Measurements from ENCODE around the gene AGXT.

DNA sequence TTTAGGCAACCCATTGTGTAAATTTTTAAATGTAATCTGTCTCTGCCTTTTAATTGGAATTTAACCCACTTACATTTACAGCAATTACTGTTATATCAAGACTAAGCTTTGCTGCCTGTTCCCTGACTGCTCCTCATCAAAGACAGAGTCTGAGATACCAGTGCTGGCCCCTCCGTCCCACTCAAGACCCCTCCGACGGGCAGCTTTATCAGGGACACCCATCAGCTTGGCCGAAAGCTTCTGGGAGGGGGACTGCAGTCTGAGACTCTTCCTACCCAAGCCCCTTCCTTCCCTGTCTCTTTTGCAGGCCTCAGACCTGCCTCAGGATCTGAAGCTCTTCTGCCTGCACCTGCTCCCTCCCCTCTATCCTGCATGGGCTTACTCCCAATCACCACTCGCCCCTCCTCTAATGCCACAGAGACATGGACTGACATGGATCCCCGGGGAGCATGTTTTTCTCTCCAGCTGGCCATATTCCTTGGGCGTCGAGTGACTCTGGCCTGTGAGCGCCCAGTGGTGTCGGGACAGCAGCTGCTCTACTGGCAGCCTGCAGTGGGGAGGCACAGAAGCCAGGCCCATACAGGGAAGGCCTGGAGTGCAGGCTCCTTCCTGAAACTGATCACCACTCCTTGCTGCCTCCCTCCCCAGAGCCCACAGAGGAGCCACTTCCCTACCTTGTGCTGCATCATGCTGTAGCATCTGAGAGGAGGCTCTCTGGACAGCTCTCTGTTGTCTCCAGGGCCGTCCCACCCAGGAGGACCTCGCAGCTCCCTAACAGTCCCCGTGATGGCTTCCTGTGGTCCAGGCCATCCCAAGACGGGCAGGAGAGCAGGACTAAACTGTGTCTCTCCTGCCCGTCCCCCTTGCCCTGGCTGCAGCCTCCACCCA is 44.9 kb upstream of the AGXT start:
- TF ChIP-seq SIN3A (IDR thresholded peaks at IDR 0.05; ENCODE audit: low read depth): no peak
- no peak for TF ChIP-seq JUND (IDR thresholded peaks at IDR 0.05)
- no peak for TF ChIP-seq POLR2AphosphoS5 (IDR thresholded peaks at IDR 0.05; ENCODE audit: low read depth, low read length)
- TF ChIP-seq, protein P1, sequence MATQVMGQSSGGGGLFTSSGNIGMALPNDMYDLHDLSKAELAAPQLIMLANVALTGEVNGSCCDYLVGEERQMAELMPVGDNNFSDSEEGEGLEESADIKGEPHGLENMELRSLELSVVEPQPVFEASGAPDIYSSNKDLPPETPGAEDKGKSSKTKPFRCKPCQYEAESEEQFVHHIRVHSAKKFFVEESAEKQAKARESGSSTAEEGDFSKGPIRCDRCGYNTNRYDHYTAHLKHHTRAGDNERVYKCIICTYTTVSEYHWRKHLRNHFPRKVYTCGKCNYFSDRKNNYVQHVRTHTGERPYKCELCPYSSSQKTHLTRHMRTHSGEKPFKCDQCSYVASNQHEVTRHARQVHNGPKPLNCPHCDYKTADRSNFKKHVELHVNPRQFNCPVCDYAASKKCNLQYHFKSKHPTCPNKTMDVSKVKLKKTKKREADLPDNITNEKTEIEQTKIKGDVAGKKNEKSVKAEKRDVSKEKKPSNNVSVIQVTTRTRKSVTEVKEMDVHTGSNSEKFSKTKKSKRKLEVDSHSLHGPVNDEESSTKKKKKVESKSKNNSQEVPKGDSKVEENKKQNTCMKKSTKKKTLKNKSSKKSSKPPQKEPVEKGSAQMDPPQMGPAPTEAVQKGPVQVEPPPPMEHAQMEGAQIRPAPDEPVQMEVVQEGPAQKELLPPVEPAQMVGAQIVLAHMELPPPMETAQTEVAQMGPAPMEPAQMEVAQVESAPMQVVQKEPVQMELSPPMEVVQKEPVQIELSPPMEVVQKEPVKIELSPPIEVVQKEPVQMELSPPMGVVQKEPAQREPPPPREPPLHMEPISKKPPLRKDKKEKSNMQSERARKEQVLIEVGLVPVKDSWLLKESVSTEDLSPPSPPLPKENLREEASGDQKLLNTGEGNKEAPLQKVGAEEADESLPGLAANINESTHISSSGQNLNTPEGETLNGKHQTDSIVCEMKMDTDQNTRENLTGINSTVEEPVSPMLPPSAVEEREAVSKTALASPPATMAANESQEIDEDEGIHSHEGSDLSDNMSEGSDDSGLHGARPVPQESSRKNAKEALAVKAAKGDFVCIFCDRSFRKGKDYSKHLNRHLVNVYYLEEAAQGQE (IDR thresholded peaks at IDR 0.05; ENCODE audit: low read depth): no peak
